Activated naive CD4-positive, alpha-beta T cell (primary cell): ENCODE data around the gene LPCAT1.
A peak's percentile ranks its signal among the peaks of the same experiment; 100 is the strongest.

Source experiments
- DNase-seq, 4 experiments: peaks; one replicate each; lab custom pipeline; 2025; lab: John Stamatoyannopoulos, UW

LPCAT1 gene

GRCh38 chr5:1495525-1495897, 28.2 kb downstream of the LPCAT1 start:
- DNase-seq: no peak

GRCh38 chr5:1494780-1495524, 28.8 kb downstream of the LPCAT1 start:
- peak in 1 of 4 experiments; percentile 18 for DNase-seq

DNA sequence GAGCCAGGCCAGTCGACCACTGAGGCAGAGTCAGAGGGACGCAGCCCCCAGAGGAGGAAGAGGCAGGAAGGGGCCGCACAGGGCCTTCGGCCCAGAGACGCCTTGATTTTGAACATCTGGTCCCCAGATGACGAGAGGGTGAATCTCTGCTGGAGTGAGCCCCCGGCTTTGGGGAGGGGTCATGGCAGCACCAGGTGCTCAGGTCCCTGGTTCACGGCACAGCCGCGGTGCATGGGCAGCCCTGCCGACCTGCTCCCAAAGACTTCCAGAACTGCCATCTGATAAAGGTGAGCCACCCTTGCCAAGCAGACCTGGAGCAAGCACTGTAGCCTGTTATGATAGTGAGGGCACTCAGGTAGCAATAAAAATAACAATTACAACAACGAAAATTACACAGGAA, 29.8 kb downstream of the LPCAT1 start:
- no peak for DNase-seq

DNA sequence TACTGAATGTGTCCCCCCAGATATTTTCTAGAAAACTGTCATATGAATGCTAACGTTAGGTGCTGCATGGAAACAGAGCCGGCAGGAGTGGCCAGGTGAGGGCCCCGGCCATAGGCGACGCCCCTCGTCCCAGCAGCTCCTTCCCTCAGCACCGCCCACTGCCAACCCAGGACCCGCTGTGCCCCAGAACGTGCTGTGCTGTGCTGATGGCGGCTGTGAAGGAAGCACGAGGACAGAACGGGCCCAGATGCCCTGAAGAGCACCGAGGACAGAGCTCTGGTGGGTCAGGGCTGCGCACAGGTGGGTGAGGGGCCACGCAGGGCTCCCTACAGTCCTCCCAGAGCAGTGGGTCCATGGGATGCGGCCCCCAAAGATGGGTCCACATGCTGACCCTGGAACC, 30.3 kb downstream of the LPCAT1 start:
- no peak for DNase-seq

DNA sequence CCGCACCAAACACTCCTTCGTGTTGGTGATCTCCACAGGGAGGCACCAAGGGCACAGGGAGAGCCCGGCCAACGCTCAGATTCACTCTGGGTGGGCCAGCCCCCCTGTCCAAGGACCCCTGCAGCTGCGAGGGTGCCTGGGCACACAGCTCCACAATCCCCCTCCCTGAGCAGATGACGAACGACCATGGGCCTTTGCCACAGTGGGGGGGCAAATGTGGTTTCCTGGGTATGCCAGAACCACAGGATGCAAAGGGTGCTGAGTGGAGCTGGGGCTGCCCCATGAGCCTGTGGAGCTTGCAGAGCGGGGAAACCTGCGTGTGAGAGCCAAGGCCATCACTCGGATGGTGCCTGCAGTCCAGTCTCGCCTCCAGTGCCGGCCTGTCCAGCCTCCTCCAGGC, 31.0 kb downstream of the LPCAT1 start:
- DNase-seq: no peak

GRCh38 chr5:1490376-1490775, 33.4 kb downstream of the LPCAT1 start:
- no peak for DNase-seq

GRCh38 chr5:1489754-1490153, 34.0 kb downstream of the LPCAT1 start:
- no peak for DNase-seq

DNA sequence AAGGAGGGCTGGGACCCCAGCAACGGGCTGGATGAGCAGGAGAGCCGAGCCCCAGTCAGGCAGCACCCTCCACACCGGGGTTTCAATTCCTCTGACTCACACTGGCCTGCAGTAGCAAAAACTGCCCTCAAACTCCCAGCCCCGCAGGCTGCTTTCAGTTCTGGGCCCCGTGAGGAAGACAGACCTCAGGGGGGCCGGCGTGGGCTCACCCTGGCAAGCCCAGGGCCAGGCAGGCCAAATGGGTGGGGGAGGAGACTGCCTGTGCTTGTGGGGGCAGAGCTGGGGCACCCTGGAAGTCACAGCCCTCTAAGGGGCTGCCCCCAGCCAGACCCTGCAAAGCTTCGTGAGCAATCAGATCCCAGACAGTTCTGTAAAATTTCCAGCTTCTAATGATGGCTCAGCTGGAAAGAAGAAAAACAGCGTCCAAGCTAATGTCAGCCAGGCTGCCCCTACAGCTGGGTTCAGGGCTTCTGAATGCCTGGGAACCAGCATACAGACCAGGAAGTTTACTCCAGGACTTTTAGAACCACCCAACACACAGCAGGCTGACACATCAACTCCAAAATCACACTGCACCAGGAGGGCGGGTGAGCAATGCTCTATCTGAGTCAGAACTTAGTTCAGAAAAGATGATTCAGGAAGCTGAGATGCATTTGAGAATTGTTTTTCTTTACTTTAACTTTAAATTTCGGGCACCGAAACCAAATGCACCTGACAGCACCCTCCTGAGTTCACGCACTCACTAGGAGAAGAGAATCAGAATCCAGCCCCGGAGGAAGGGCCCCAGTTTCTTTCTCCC, 34.7 kb downstream of the LPCAT1 start:
- no peak for DNase-seq

DNA sequence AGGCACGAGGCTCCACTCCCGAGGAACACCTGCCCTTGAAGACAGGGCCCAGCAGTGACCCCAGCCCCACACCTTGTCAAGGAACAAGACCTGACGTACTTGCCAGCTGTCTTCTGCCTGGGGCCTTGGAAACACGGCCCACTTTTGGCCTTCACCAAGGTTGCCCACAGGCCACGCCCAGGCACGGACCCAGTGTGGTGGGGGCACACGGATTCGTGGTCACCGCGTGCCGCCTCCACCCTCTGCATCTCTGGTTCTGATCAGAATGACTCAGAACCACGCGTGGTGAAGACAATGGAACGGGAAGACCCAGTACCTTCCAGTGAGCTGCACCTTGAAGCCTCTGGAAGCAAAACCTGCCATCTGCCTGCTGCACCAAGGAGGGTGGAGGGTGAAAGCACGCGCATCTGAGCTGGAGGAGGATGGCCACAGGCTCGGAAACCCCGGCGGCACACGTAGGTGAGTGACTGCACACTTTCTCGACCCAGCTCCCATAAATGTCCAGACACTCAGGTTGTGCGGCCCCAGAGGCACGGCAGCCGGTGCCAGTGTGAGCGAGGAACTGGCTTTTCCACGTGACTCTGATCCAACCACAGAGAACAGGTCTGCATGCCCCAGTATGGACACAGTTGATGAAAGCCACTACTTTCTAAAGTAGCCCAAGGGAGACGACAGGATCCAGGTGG, 36.5 kb downstream of the LPCAT1 start:
- no peak for DNase-seq

- no peak for DNase-seq
Observed at GRCh38 chr5:1486271-1486670, 37.5 kb downstream of the LPCAT1 start.

DNA sequence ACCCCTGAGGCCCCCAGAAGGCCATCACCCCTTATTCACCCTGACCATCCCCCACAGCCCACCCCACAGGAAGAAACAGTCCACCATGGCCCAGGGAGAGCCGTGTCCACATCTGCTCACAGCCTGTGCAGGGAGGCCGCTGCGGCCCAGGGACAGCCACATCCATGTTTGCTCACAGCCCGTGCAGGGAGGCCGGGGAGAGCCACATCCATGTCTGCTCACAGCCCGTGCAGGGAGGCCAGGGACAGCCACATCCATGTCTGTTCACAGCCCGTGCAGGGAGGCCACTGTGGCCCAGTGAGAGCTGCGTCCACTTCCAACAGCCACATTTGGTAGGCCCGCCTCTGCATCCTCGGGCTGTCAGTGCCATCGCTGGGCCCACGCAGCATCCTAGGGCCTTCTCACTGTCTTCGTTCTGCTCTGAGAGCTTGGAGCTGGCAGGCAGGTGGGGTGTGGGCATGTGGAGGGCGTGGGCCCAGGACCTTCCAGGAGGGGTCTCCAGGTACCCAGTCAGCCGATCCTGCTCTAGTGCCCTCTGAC, 38.1 kb downstream of the LPCAT1 start:
- no peak for DNase-seq

GRCh38 chr5:1484730-1485578, 38.8 kb downstream of the LPCAT1 start:
- DNase-seq: no peak

GRCh38 chr5:1483856-1484729, 39.7 kb downstream of the LPCAT1 start:
- DNase-seq: no peak

DNA sequence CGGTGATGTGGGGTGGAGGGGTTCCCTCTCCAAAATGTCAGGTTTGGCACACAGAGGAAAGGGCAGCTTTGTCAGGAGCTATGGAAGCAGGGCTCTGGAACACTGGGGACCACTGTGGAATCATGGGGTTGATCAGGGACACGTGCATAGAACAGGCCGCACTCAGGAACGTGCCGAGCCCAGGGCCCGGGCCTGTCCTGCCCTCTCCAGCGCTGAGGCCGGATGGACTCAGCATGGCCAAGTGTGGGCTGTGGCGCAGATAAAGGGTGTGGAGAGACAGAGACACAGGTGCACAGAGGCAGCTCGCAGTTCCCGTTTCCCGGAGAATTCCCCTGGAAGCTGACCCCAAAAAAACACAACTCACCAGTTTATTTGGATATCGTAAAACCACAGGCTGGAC, 40.7 kb downstream of the LPCAT1 start:
- DNase-seq: no peak

DNA sequence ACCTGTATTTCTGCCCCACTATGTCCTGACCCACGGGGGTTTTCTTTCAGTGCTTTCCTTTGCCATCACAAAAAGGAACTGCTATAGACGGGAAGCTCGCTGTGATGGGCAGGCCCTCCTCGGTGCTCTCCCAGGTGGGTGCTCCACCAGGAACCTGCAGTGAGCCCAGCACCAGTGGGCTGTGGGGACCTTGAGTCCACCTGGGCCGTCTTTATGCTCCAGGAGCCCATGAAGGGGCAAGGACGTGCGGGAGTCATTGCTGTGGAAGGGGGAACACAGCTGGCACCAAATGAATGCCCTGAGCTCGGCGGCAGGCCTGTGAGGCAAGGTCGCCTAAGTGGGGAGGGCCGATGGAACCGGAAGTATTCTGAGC, 41.8 kb downstream of the LPCAT1 start:
- no peak for DNase-seq

GRCh38 chr5:1481266-1481958, 42.3 kb downstream of the LPCAT1 start:
- DNase-seq: no peak

DNA sequence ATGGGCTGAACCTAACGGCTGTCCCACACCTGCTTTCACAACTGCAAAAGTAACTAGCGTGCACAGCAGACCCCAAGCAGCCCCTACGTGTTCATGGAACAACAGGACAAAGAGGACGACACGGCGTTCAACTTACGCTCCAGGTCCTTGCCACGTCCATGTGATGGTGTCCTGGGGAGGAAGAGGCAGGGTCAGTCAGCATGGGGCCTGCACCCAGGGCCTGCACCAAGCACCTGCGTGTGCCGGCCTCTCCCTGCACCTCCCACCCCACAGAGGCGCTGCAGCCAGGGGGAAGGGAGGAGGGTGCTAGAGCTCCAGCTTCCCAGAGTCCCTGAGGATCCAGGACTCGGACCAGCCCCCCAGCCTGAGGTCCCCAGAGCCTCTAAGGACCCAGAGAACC, 43.0 kb downstream of the LPCAT1 start:
- no peak for DNase-seq

GRCh38 chr5:1480217-1480616, 43.5 kb downstream of the LPCAT1 start:
- DNase-seq: no peak

DNA sequence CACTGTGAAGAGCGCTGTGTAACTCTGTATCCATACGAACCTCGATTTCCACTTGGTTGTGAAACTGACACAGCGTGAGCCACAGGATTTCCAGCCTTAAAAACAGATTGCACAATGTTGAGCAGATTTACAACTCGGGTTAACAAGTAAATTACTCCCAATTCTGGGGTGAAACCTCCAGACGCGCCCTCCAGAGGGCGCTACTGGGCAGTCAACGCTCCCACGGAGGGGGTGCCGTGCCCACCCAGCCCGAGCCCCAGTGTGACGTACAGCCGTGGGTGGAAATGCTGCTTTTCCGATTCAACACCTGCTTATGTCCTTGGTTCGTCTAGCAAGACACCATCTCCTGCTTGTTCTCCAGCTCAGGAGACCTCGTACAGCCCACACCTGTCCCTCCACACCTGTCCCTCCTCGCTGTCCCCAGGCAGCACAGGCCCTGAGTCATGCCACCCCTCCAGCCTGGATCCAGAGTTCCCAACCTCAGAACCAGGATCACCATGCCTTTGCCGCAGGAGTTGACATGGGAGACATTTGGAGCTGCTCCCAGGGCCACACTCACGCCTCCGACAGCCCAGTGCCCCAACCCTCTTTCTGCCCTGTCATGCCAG, 44.1 kb downstream of the LPCAT1 start:
- peak in 2 of 4 experiments; percentile 15 to 31 for DNase-seq

GRCh38 chr5:1479066-1479465, 44.7 kb downstream of the LPCAT1 start:
- DNase-seq: no peak
